Bronchial epithelial cell (primary cell): ENCODE data around the gene PDE2A. TPM values are rescaled to one million over a fixed set of nuclear protein-coding genes. Genes with fewer than 3 reads are reported as not detected.
A peak's percentile ranks its signal among the peaks of the same experiment; 100 is the strongest.

ENCODE experiments used
- DNase-seq: peaks from one replicate; pipeline ENCODE4 v3.0.0-alpha.2; 2010; ENCODE audit warnings: low read depth
- FAIRE-seq: peaks from 2 replicates; lab custom pipeline; 2011; peaks lifted over from hg19 to GRCh38; lab: Jason Lieb, UNC
- H3K27me3 ChIP-seq: 2 replicates; pipeline ENCODE4 v1.5.1; 2011; ENCODE audit warnings: low read length; ENCODE audit not compliant: control insufficient read depth, insufficient read depth
- H3K36me3 ChIP-seq: 2 replicates; pipeline ENCODE4 v1.5.1; 2011; ENCODE audit warnings: low read length; ENCODE audit not compliant: control insufficient read depth, insufficient read depth
- H3K4me3 ChIP-seq: 2 replicates; pipeline ENCODE4 v1.5.1; 2011; ENCODE audit warnings: mild to moderate bottlenecking, low read depth, low read length, control low read depth
- CTCF ChIP-seq: IDR thresholded peaks from 2 replicates; pipeline ENCODE4 v1.5.1; 2011; ENCODE audit warnings: mild to moderate bottlenecking, moderate library complexity, low read length, control low read depth, inconsistent platforms; ENCODE audit not compliant: insufficient read depth, severe bottlenecking
- total RNA-seq: library from RNA; depleted of rRNA; stranded (reverse); fragments of >200 nt; gene quantifications from 2 replicates; pipeline ENCODE4 v1.2.1, GENCODE V29; 2014

PDE2A gene
- total RNA-seq, 1 donor from 2014 or later: 1.6 TPM

GRCh38 chr11:72597721-72598120, 76.5 kb downstream of the PDE2A start:
- no peak for FAIRE-seq
- TF ChIP-seq CTCF: no peak
- Histone ChIP-seq H3K36me3 (no peaks in the 10 kb centered on the region), H3K4me3 (no peak overlapping the region), H3K27me3 (peaks cover 5% of the 10 kb centered on the region)
- DNase-seq: no peak

GRCh38 chr11:72595292-72595684, 78.9 kb downstream of the PDE2A start:
- H3K27me3 ChIP-seq: peaks cover 21% of the 10 kb centered on the region
- FAIRE-seq: no peak

GRCh38 chr11:72594493-72595291, 79.5 kb downstream of the PDE2A start:
- DNase-seq (no peak), FAIRE-seq (peak; percentile 68)
- Histone ChIP-seq H3K36me3 (no peaks in the 10 kb centered on the region), H3K4me3 (no peak overlapping the region), H3K27me3 (peaks cover 24% of the 10 kb centered on the region)
- TF ChIP-seq CTCF: no peak

More at GRCh38 chr11:72595292-72595684, 78.9 kb downstream of the PDE2A start:
- Histone ChIP-seq H3K4me3 (no peak overlapping the region), H3K36me3 (no peaks in the 10 kb centered on the region)
- DNase-seq: no peak
- no peak for TF ChIP-seq CTCF

GRCh38 chr11:72592698-72593495, 81.3 kb downstream of the PDE2A start:
- peak; percentile 43 for FAIRE-seq

More at GRCh38 chr11:72592698-72593495, 81.3 kb downstream of the PDE2A start:
- no peak for DNase-seq
- peaks cover 23% of the 10 kb centered on the region for H3K27me3 ChIP-seq
- H3K4me3 ChIP-seq: no peak overlapping the region
- no peaks in the 10 kb centered on the region for H3K36me3 ChIP-seq
- no peak for TF ChIP-seq CTCF
